Mesenteric fat pad (tissue), 1 donor: ENCODE data around the gene VENTX. TPM values are rescaled to one million over a fixed set of nuclear protein-coding genes. Genes with fewer than 3 reads are reported as not detected.

Experiments used
- DNase-seq: peaks from one replicate; pipeline ENCODE4 v3.0.0-alpha.2; 2020; ENCODE audit warnings: low spot score
- long read RNA-seq: library from polyadenylated mRNA; unstranded; transcript quantifications from one replicate; pipeline ENCODE4 v2.0.0, GENCODE V29; 2020
- total RNA-seq: library from RNA; stranded (reverse); fragmentation: NEBNext Ultra II Directional; extraction: Animal tissue kit (Norgen Biotek cat#: 25700); gene quantifications from one replicate; pipeline ENCODE4 v1.2.1, GENCODE V29; 2021
- donor health status: DM: yes; HTN: yes; CAD: no.

Gene VENTX, protein sequence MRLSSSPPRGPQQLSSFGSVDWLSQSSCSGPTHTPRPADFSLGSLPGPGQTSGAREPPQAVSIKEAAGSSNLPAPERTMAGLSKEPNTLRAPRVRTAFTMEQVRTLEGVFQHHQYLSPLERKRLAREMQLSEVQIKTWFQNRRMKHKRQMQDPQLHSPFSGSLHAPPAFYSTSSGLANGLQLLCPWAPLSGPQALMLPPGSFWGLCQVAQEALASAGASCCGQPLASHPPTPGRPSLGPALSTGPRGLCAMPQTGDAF
- 4.0 TPM for total RNA-seq
- long read RNA-seq, partial matches to known transcripts: 0 of 3 reads
- long read RNA-seq, other reads (novel, unspliced or antisense): 3 of 3 reads

DNA sequence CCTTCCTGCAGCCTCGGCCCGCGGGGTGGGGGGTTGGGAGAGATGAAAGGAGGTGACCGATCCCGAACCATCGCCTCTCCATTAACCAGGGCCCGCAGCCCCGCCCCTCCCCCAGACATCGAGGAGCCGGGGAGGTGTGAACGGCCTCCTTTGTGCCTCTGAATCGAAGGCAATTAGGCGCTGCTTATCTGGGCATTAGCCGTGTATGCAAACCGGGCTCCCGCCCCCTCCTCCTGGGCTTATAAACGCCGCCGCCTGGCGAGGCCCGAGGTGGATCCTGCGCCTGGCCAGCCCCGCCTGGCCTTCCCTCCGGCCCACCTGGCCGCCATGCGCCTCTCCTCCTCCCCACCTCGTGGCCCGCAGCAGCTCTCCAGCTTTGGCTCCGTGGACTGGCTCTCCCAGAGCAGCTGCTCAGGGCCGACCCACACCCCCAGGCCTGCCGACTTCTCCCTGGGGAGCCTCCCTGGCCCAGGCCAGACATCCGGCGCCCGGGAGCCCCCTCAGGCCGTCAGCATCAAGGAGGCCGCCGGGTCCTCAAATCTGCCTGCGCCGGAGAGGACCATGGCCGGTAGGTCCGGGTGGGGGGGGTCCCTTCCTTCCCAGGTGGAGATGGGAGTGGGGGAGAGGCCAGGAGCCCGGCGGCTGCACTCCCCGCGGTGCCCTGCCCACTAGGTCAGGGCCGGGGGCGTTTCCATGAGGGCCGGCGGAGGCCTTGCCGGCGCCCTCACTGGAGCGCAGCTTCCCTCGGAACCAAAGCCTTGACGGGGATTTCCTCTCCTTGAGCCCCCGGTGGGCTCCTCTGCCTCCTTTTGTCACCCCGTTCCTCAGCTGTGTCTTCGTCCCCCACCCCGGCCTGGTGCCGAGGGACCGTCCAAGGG, at the start of gene VENTX:
TSS of gene VENTX (plus strand) at position 268 of the 878 bp plus-strand sequence. CDS start at position 328, 60 bp downstream.
- no peak for DNase-seq

DNA sequence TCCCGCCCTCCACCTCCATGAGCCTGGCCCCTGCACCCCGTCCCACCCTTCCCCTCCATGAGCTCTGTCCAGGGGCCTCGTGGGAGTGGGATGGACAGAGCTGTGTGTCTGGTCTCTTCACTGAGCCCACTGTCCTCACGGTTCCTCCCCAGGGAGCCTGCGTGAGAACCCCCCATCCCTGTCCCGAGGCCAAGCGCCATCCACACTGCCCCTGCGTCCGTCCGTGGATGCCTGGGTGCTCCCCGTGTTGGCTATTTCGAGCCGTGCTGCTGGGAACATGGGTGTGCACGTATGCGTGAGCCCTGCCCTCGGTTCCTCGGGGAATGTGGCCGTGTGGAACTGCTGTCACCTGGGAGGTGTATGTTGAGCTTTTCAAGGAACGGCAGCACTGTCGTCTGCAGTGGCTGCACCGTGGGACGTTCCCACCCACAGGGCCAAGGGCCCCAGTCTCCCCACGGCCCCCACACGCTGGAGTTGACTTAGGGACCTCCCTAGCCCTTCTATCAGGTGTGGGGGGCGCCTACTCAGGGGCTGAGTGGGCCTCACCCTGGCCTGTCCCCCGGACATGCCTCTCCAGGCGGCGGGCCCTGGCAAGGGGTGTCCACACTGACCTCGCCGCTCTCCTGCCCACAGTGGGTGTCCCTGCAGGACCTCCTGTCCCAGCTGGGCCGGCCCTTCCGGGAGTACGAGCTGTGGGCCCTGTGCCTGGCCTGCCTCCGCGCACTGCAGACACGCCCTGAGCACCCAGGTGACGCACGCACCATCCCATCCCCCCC, 49.6 kb upstream of the VENTX start:
- DNase-seq: no peak

DNA sequence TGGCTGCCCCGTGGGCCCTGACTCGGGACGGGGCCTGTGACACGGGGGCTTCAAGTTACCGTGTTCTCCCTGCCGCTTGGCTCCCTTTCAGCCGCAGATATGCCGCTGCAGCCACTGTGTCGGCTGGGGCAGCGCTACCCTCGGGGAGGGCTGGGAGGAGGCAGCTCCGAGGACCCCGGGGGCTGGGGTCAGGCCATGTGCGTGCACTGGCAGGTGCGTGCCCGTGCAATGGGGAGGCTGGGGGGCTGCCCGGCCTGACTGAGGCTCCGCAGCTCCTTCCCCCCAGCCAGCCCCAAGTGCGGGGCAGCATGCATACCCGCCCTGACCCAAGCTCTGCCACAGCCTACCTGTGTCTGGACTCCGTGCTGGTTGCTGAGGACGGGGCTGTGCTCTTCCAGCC, 48.4 kb upstream of the VENTX start:
- DNase-seq: no peak

DNA sequence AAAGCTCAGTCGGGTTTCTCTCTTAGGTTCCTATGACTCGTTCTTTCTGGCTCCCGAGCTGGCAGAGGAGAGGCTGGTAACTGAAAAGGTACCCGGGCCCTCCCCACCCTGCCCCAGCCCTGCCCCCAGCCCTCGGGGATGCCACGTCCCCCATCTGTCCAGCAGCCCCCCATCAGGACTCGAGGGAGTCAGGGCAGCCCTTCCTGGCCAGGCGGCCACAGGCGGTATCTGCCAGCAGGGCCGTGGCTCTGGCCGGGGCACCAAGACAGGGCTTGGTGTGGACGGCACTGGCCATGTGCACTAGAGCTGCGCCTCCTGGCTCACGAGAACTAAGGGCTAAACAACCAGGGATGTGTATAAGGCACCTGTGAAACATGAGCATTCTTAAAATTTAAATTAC, 47.9 kb upstream of the VENTX start:
- no peak for DNase-seq

DNA sequence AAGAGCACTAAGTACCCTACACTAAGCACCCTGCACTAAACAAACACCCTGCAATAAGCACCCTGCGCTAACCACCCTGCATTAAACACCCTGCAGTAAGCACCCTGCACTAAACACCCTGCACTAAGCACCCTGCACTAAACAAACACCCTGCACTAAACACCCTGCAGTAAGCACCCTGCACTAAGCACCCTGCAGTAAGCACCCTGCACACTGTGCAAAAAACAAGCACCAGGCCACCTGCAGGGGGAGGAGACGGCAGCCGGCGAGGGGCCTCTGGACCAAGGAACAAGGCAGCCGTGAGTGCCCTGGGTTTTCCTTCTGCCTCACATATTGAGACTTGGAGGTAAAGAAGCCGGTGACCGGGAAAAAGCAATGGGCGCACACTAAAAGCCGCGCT, 47.4 kb upstream of the VENTX start:
- DNase-seq: no peak

DNA sequence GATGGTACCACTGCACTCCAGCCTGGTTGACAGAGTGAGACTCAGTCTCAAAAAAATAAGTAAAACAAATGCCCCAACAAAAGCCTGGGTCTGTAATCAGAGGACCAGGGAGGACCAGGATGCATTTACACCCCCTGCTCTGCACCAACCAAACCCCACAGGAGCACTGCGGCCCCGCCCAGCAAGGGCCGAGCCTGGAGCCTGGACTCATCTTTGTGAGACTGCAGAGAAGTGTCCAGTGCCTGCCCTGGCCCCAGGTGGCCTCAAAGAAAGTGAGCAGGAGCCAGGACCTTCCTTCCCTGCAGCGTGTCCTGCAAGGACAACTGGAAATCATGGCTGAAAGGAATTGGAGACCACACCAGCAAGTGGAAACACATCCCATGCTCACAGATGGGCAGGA, 46.0 kb upstream of the VENTX start:
- DNase-seq: no peak

DNA sequence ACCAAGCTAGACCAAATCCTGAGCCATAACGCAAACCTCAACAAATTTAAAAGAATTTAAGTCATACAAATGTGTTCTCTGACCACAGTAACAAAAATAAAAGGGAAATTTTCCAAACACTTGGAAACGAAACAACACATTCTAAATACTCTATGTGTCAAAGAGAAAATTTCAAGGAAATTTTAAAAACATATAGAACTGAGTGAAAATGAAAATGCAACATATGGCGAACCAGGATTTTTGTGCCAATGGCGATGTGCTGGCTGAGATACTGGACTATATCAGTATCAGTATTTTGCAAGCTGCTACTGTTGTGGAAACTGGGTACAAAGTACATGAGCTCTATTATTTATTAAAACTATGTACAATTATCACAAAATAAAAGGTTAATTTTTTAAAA, 43.5 kb upstream of the VENTX start:
- DNase-seq: no peak

DNA sequence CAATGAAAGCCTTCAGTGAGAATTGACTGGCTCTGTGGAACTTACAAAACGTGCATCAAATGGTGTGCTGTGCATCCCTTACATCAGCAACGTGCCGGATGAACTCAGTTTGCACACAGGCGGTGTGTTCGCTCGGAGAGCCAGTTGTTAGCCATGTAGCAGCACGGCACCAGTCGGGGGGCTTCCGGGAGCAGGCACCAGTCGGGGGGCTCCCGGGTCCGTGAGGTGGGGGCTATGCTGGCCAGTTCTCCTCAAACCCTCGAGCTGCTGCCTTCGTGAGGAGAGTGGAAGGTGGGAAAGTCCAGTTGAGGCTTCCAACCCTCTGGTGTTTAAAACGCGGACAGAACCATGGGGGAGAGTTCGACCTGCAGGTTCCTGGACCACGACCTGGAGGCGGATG, 42.6 kb upstream of the VENTX start:
- no peak for DNase-seq

DNA sequence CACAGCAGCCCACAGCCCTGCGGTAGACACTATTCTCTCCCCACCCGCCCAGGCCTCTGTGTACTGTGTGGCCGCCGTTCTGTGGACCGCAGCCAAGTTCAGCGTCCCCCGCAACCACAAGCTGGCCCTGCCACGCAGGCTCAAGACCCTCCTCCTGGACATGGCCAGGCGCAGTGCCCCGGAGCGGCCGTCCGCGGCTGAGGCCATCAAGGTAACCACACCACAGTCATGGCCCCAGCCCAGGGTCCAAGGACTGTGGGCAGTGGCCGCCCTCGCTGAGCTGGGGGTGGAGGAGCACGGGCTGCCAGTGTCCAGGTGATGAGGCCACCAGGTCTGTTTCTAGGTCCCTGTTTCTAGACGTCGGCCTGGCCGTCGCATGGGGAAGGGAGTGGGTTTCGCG, 42.0 kb upstream of the VENTX start:
- no peak for DNase-seq

DNA sequence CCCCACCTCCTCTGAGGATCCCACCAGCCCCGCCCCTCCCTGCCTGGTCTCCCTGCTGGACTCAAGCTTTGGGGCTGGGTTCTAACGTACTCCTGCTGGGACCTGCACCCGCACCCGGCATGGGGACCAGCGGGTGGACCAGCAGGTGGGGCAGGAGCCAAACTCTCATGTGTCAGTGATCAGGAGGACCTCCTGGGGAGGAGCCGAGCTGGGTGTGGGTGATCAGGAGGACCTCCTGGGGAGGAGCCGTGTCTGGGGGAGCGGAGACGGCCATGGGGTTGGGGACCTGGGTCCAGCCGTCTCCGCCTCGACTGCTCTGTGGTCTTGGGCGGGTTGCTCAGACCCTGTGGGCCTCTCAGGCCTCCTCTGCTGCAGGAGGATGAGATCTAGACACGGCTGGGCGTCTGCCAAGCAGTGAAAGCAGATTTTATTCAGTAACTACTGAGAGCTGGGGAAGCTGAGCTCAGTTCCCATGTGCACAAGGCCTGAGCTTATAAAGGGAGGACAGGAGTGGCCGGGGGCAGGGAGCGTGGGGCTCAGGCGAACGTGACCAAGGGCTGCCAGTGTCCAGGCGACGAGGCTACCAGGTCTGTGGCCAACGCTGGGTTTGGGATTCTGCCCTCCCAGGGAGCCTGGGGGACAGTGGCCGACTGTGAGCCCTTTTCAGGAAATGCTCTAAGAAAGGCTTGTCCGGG, 41.3 kb upstream of the VENTX start:
- DNase-seq: no peak

DNA sequence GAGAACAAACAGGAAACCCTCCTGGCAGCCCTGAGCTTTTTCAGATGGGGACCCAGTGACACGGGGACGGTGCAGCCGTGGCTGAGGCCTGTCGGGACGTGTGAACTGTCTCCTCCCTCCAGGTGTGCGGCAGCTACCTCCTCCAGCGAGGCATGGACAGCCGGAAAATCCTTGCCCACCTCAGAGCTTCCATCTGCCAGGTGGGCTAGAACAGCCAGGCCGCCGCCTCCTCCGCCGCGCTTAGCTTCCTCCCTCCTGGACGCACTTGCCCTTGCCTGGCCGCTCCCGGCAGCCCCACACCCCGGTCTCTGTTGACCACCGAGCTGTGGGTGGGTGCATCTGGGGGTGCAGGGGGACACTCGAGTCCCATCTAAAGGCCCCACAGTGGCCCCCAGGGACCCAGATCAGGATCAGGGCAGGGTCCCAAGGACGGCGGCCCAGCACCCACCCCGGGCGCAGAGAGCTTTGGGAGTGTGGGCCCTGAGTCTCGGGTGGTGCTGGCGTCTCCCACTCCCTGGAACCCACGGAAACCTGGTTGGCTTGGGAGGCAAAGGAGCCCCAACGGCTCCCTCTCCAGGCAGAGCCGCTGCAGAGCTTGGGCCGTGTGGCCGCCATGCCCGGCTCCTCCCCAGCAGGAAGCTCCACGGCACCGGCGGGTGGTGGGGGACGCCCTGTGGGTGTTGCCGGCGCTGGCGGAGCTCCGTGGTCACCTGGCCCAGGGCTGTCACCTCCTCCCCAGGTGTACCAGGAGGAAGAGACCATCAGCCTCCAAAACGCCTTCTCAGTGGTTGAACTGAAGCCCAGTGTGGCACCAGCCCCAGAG, 40.5 kb upstream of the VENTX start:
- DNase-seq: no peak

DNA sequence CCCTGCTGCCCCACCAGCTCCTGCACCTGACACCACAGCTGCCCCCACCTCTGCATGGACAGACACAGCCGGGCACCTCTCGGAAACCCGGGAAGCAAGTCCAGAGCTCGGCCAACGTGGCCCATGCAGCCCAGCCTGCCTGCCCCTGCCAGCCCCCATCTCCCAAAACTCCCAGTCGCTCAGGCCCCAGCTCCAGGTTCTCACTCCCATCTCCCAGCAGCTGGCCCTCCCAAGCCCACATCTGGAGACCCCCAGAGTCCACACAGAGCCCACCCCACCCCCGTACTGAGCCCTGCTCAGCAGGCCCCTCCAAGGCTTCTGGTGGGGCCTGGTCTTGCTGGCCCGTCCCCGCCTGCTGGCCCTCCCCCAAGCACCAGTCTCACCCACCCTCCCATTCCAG, 39.9 kb upstream of the VENTX start:
- DNase-seq: no peak

DNA sequence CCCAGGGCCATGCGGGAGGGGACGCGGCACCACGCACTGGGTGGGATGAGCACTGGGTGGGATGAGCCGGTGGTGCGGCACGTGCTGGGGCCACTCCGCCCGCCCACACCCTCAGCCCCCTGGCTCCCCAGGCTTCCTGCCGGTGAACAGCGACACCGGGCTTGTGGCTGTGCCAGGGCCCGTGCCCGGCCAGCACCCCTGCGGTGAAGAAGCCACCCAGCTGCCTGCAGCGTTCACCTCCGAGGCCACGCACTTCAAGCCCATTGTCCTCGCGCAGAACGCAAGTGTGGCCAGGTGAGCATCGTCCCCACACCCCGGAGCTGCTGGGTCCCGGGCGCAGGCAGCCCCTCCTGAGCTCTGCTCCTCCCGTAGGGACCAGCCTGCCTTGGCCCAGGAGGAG, 39.4 kb upstream of the VENTX start:
- no peak for DNase-seq

DNA sequence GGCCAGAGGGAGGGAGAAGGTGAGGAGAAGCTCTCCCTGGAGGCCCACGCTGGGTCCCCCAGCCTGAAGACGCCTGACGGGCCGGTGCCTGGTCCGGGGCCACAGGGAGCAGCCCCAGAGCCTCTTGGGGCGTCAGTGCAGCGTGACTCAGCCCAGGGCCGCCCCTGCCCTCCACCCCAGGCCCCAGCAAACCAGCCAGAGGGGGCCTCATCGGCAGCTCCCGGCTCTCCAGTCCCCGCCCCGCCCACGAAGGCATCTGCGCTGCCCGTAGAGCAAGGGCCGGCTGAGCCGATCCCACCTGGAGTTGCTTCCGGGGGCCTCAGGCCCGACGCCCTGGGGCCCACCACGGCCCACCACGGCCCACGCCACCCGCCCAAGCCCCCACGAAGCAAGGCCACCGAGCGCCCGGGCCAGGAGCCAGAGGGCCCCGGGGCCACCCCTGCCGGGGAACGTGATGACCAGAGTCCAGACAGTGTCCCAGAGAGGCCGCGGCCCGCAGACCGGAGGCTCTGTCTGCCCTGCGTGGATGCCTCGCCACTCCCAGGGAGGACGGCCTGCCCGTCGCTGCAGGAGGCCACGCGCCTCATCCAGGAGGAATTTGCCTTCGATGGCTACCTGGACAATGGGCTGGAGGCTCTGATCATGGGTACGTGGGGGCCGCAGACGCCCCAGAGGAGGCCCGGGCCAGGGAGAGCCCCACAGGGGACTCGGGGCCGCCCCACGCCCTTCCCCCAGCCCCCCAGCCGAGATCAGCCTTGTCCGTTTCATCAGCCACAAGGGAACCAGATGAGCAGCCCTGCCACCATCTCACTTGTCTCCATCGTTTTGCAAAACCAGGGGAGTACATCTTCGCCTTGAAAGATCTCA, 38.8 kb upstream of the VENTX start:
- no peak for DNase-seq

DNA sequence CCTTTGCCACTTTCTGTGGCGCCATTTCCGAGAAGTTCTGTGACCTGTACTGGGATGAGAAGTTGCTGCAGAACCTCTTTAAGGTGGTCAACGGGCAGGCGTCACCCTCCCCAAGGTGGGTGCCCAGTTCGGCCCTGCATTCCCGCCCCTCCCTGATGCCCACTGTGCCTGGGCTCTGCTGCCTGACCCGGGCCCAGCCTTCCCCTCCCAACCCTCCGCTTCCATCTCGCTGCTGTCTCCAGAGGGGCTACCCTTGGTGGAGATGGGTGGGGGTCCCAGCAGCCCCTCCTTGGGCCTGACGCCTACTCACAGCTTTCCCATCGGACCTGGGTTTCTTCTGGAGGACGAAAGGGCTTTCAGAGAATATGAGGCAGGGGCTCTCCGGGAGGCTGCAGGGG, 38.2 kb upstream of the VENTX start:
- no peak for DNase-seq

DNA sequence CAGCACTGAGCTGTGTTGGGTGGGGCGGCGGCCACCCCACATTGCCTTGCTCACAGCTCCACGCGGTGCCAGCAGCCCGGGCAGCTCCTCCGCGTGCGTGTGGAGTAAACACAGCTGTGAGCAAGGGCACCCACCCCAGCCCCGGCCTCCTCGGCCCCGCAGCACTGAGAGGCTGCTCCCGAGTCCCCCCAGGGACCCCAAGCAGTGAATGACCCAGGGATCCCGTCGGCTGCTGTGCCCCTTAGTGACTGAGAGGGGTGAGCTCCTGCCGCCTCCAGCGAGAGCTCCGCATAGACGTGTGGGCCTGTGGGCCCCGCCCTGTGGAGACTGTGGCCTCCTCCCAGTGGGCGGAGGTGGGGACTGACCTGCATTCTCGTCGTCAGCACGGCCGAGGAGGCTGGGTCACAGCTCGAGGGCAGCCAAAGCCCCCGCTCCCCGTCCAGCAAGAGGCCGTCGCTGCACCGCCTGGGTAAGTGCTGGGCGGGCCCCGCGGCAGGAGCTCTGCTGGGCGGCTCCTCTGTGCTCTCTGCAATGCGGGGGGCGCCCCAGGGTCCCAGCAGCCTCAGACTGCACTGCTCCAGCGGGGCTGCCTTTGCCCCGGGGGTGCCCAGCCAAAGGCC, 37.6 kb upstream of the VENTX start:
- DNase-seq: no peak

DNA sequence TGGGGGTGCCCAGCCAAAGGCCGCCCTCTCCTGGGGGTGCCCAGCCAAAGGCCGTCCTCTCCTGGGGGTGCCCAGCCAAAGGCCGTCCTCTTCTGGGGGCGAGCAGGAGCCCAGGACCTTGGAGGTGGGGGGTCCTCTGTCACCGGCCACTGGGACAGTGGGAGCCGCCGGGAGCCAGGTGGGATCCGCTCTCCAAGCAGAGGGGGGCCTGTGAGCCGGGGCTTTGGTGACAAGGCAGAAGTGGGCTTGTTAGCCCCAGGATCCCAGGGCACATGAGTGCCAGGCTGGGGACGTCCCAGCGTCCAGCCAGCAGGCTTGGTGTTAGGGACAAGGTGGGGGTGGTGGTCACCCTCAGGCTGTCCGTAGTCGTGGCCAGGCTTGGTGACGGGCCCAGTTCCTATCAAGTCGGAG, 37.0 kb upstream of the VENTX start:
- DNase-seq: no peak

DNA sequence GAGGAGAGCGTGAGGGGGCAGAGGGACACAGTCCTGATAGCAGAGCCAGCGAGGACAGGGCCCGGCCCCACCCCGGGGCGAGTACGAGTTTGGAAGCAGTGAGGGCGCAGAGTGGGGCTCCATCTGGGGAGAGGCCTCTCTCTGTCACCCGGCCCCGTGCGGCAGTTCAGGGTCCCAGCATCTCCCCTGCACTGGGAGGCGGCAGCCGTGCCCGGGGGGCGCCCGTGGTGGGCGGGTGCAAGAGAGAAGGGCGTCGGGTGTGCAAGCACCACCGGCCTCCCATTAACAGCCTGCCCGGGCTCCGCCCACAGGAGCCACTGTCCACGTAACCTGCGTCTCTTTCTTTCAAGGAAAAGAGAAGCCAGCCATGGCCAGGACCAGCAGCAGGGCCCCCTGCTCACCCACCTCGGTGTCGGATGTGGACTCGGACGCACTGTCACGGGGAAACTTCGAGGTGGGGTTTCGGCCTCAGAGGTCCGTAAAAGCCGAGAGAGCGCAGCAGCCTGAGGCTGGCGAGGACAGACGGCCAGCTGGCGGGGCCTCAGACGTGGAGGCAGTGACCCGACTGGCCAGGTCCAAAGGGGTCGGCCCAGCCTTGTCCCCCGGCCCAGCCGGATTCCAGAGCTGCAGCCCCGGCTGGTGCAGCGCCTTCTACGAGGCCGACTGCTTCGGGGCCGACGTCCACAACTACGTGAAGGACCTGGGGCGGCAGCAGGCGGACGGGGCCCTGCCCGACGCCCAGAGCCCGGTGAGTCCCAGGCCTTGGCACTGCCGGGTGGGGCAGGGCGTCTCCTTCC, 36.3 kb upstream of the VENTX start:
- no peak for DNase-seq
